ENCODE measurements around the gene BRMS1L. TPM values are rescaled to one million over a fixed set of nuclear protein-coding genes. Genes with fewer than 3 reads are reported as not detected.

Gene BRMS1L
- total RNA-seq, 1 experiment from 2014 or later = 10.5 TPM

GRCh38 chr14:35855876-35856481, 29.8 kb downstream of the BRMS1L start:
- Mint-ChIP-seq H3K9me3 (ENCODE audit: low read depth, unreplicated experiment) (peaks cover 4% of the 10 kb centered on the region), H3K4me3 (ENCODE audit: low read depth, unreplicated experiment) (no peak overlapping the region), H3K27ac (ENCODE audit: unreplicated experiment) (no peak overlapping the region), H3K36me3 (ENCODE audit: insufficient read depth, unreplicated experiment) (no peaks in the 10 kb centered on the region), H3K4me1 (ENCODE audit: low read depth, unreplicated experiment) (no peaks in the 10 kb centered on the region), H3K27me3 (ENCODE audit: unreplicated experiment) (no peaks in the 10 kb centered on the region)
- CTCF ChIA-PET = no interaction called here
- intact Hi-C loops (cut with micrococcal nuclease; ENCODE audit: unreplicated experiment) = no loop called here
- no TSS peak for BruUV-seq (replicated peaks)
- no peak for TF ChIP-seq CTCF (IDR thresholded peaks at IDR 0.05; ENCODE audit: unreplicated experiment)
- DNase-seq = no peak

GRCh38 chr14:35858521-35859209, 32.5 kb downstream of the BRMS1L start:
- TF ChIP-seq CTCF (IDR thresholded peaks at IDR 0.05; ENCODE audit: unreplicated experiment) = no peak
- no peaks in the 10 kb centered on the region for H3K9me3 Mint-ChIP-seq (ENCODE audit: low read depth, unreplicated experiment)
- H3K4me3 Mint-ChIP-seq (ENCODE audit: low read depth, unreplicated experiment) = no peak overlapping the region
- H3K27me3 Mint-ChIP-seq (ENCODE audit: unreplicated experiment) = no peaks in the 10 kb centered on the region
- H3K27ac Mint-ChIP-seq (ENCODE audit: unreplicated experiment) = no peak overlapping the region
- DNase-seq = no peak
- no peaks in the 10 kb centered on the region for H3K36me3 Mint-ChIP-seq (ENCODE audit: insufficient read depth, unreplicated experiment)
- BruUV-seq (replicated peaks) = no TSS peak
- no peaks in the 10 kb centered on the region for H3K4me1 Mint-ChIP-seq (ENCODE audit: low read depth, unreplicated experiment)
- CTCF ChIA-PET = interaction anchor here (0.7 kb wide), 1 partner anchor 46 kb away, joined by 3 read pairs; no protein-coding TSS in a partner anchor
- intact Hi-C loops (cut with micrococcal nuclease; ENCODE audit: unreplicated experiment) = no loop called here

- no peak for DNase-seq
- intact Hi-C loops (cut with micrococcal nuclease; ENCODE audit: unreplicated experiment) = no loop called here
- no TSS peak for BruUV-seq (replicated peaks)
- Mint-ChIP-seq H3K4me3 (ENCODE audit: low read depth, unreplicated experiment) (no peak overlapping the region), H3K27ac (ENCODE audit: unreplicated experiment) (no peak overlapping the region), H3K4me1 (ENCODE audit: low read depth, unreplicated experiment) (no peaks in the 10 kb centered on the region), H3K27me3 (ENCODE audit: unreplicated experiment) (no peaks in the 10 kb centered on the region), H3K36me3 (ENCODE audit: insufficient read depth, unreplicated experiment) (no peaks in the 10 kb centered on the region), H3K9me3 (ENCODE audit: low read depth, unreplicated experiment) (no peaks in the 10 kb centered on the region)
- no peak for TF ChIP-seq CTCF (IDR thresholded peaks at IDR 0.05; ENCODE audit: unreplicated experiment)
- CTCF ChIA-PET = no interaction called here
Observed at GRCh38 chr14:35861204-35861868, 35.2 kb downstream of the BRMS1L start.

- DNase-seq = no peak
- Mint-ChIP-seq H3K27ac (ENCODE audit: unreplicated experiment) (no peak overlapping the region), H3K4me1 (ENCODE audit: low read depth, unreplicated experiment) (no peaks in the 10 kb centered on the region), H3K36me3 (ENCODE audit: insufficient read depth, unreplicated experiment) (no peaks in the 10 kb centered on the region), H3K27me3 (ENCODE audit: unreplicated experiment) (no peaks in the 10 kb centered on the region), H3K9me3 (ENCODE audit: low read depth, unreplicated experiment) (no peaks in the 10 kb centered on the region), H3K4me3 (ENCODE audit: low read depth, unreplicated experiment) (no peak overlapping the region)
- no peak for TF ChIP-seq CTCF (IDR thresholded peaks at IDR 0.05; ENCODE audit: unreplicated experiment)
- CTCF ChIA-PET = no interaction called here
- BruUV-seq (replicated peaks) = no TSS peak
- intact Hi-C loops (cut with micrococcal nuclease; ENCODE audit: unreplicated experiment) = no loop called here
Observed at GRCh38 chr14:35865611-35866324, 39.6 kb downstream of the BRMS1L start.

All from Calu3 (cell line).